Sigmoid colon (tissue), 7 donors: ENCODE measurements around the gene DLK2. TPM values are rescaled to one million over a fixed set of nuclear protein-coding genes. Genes with fewer than 3 reads are reported as not detected.

ENCODE experiments used
- DNase-seq: peaks from one replicate; pipeline ENCODE4 v3.0.0-alpha.2; 2019
- H3K27ac ChIP-seq, 4 donors: fragments of 200-600 bp; sonication (generic); one replicate each; pipeline ENCODE4 v1.5.1; 2016 to 2019; ENCODE audit warnings: mild to moderate bottlenecking in 1 of 4
- H3K27me3 ChIP-seq, 3 donors: fragments of 200-600 bp; sonication (generic); one replicate each; pipeline ENCODE4 v1.5.1; 2019; ENCODE audit warnings: mild to moderate bottlenecking in 1 of 3
- H3K36me3 ChIP-seq, 4 donors: fragments of 200-600 bp; sonication (generic); one replicate each; pipeline ENCODE4 v1.5.1; 2016 to 2019
- H3K4me1 ChIP-seq, 4 donors: fragments of 200-600 bp; sonication (generic); one replicate each; pipeline ENCODE4 v1.5.1; 2017 to 2019
- H3K4me3 ChIP-seq, 4 donors: fragments of 200-600 bp; sonication (generic); one replicate each; pipeline ENCODE4 v1.5.1; 2017 to 2019; ENCODE audit warnings: mild to moderate bottlenecking in 2 of 4, moderate library complexity in 1 of 4
- H3K9me3 ChIP-seq, 4 donors: fragments of 200-600 bp in 3 of 4; sonication (generic) in 3 of 4; one replicate each; pipeline versions ENCODE4 v1.5.1 to v1.6.1; 2013 to 2019
- EP300 ChIP-seq, 4 donors: sonication (generic); formaldehyde crosslinking; IDR thresholded peaks; one replicate each; pipeline ENCODE4 v1.6.1; 2017; ENCODE audit warnings: antibody characterized with exemption in 4 of 4
- POLR2A ChIP-seq, 2 donors: fragments of 450-650 bp; IDR thresholded peaks; one replicate each; pipeline ENCODE4 v1.6.1; 2016; ENCODE audit warnings: antibody characterized with exemption in 2 of 2, mild to moderate bottlenecking in 2 of 2, moderate library complexity in 2 of 2
- POLR2AphosphoS5 ChIP-seq, 4 donors: sonication (generic); formaldehyde crosslinking; IDR thresholded peaks; one replicate each; pipeline ENCODE4 v1.6.1; 2017; ENCODE audit warnings: antibody characterized with exemption in 4 of 4
- WGBS, 2 donors: extraction: QIAGEN DNeasy Blood & Tissue Kit; methylation state at CpG; one replicate each; pipeline ENCODE4 v1.1.7; 2013; 5-methylcytosine and 5-hydroxymethylcytosine counted together
- intact Hi-C: fragments of 100-400 bp; cut with DNase I; formaldehyde crosslinking; loops from one replicate; pipeline ENCODE4 v1.15.1; 2023
- polyA plus RNA-seq, 3 donors: library from polyadenylated mRNA; stranded (reverse); fragments of 200-250 nt; gene quantifications; one replicate each; pipeline ENCODE4 v1.2.3, GENCODE V29; 2013
- total RNA-seq, 4 donors: library from RNA; depleted of rRNA; stranded (reverse); fragments of >200 nt; gene quantifications; one replicate each; pipeline ENCODE4 v1.1.0, GENCODE V29; 2016
- TF ChIP-seq, protein P1 (sequence below), 4 experiments: fragments of 450-650 bp in 3 of 4; fragments of 200-600 bp in 1 of 4; IDR thresholded peaks; one replicate each; pipeline ENCODE4 v1.5.1; 2016 to 2019; ENCODE audit warnings: antibody characterized with exemption in 4 of 4, mild to moderate bottlenecking in 3 of 4, moderate library complexity in 2 of 4
- donor health status: healthy with polysubstance abuse.
- donor health status: Bipolar disorder and iron deficiency.
- donor health status: healthy.

DLK2 gene
- total and polyA plus RNA-seq, 7 donors = 0.64 TPM; not detected in 6

DNA sequence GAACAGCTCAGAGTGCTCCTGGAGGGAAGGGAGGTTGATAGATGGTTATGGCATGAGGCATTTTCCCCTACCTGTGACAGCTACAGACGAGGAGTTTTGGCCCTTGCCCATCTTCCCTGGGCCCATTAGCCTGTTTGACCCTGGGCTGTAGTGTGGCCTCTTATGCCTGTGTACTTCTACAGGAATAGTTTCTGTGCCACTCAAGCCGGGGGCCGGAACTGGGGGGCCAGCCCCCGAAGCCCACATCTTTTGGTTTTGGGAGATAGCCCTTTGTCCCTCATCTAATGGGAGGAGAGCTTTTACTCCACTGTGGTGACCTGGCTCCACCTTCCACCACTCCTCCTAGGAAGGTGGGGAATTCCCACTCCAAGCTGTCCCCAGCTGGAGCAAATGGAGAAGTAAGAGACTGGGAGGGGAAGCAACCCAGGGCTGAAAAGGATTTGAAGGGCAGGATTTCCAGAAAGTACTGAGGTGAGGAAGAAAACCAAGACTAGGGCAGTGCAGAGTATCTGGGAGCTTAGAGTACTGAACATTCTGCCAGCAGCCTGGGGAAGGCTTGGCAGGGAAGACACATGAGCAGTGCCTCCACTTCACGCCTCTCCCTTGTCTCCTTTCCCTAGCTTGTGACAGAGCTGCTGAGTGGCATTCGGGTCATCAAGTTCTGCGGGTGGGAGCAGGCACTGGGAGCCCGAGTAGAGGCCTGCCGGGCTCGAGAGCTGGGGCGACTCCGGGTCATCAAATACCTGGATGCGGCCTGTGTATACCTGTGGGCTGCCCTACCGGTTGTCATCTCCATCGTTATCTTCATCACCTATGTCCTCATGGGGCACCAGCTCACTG is 21.1 kb downstream of the DLK2 start:
- Histone ChIP-seq H3K27me3 (no peaks in the 10 kb centered on the region), H3K4me3 (no peak overlapping the region), H3K4me1 (peaks cover 0 to 30% (median 30%) of the 10 kb centered on the region in 4 donors), H3K9me3 (no peaks in the 10 kb centered on the region), H3K27ac (no peak overlapping the region), H3K36me3 (peaks cover 0 to 50% (median 10%) of the 10 kb centered on the region in 4 donors)
- intact Hi-C loops = no loop called here
- TF ChIP-seq EP300 (IDR thresholded peaks at IDR 0.05) (no peak), POLR2A (IDR thresholded peaks at IDR 0.05) (no peak), POLR2AphosphoS5 (IDR thresholded peaks at IDR 0.05) (no peak)
- TF ChIP-seq, protein P1, sequence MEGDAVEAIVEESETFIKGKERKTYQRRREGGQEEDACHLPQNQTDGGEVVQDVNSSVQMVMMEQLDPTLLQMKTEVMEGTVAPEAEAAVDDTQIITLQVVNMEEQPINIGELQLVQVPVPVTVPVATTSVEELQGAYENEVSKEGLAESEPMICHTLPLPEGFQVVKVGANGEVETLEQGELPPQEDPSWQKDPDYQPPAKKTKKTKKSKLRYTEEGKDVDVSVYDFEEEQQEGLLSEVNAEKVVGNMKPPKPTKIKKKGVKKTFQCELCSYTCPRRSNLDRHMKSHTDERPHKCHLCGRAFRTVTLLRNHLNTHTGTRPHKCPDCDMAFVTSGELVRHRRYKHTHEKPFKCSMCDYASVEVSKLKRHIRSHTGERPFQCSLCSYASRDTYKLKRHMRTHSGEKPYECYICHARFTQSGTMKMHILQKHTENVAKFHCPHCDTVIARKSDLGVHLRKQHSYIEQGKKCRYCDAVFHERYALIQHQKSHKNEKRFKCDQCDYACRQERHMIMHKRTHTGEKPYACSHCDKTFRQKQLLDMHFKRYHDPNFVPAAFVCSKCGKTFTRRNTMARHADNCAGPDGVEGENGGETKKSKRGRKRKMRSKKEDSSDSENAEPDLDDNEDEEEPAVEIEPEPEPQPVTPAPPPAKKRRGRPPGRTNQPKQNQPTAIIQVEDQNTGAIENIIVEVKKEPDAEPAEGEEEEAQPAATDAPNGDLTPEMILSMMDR (IDR thresholded peaks at IDR 0.05) = no peak
- peak; percentile 49 for DNase-seq
- 89 to 91% methylated on average over 15 of the region's 15 CpGs for WGBS, 2 donors

DNA sequence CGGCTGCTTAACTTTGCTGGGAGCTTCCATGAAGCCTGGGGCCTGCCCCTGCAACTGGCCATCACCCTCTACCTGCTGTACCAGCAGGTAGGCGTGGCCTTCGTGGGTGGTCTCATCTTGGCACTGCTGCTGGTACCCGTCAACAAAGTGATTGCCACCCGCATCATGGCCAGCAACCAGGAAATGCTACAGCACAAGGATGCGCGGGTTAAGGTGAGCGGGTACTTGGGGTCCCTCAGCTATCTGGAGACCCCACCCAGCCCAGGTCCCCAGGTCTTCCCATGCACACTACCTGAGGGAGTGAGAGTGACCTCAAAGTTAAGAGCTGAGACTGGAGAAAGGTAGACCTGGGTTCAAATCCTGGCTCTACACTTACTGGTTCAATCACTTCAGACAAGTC is 22.2 kb downstream of the DLK2 start:
- no peak overlapping the region for H3K27ac ChIP-seq
- H3K36me3 ChIP-seq = peaks cover 0 to 41% (median 10%) of the 10 kb centered on the region in 4 donors
- H3K27me3 ChIP-seq = no peaks in the 10 kb centered on the region
- no peak for DNase-seq
- TF ChIP-seq POLR2A (IDR thresholded peaks at IDR 0.05) = no peak
- TF ChIP-seq POLR2AphosphoS5 (IDR thresholded peaks at IDR 0.05) = no peak
- TF ChIP-seq EP300 (IDR thresholded peaks at IDR 0.05) = no peak
- intact Hi-C loops = no loop called here
- 83 to 95% methylated on average over 8 of the region's 8 CpGs for WGBS, 2 donors
- peaks cover 0 to 40% (median 40%) of the 10 kb centered on the region in 4 donors for H3K4me1 ChIP-seq
- no peak overlapping the region for H3K4me3 ChIP-seq
- no peaks in the 10 kb centered on the region for H3K9me3 ChIP-seq

DNA sequence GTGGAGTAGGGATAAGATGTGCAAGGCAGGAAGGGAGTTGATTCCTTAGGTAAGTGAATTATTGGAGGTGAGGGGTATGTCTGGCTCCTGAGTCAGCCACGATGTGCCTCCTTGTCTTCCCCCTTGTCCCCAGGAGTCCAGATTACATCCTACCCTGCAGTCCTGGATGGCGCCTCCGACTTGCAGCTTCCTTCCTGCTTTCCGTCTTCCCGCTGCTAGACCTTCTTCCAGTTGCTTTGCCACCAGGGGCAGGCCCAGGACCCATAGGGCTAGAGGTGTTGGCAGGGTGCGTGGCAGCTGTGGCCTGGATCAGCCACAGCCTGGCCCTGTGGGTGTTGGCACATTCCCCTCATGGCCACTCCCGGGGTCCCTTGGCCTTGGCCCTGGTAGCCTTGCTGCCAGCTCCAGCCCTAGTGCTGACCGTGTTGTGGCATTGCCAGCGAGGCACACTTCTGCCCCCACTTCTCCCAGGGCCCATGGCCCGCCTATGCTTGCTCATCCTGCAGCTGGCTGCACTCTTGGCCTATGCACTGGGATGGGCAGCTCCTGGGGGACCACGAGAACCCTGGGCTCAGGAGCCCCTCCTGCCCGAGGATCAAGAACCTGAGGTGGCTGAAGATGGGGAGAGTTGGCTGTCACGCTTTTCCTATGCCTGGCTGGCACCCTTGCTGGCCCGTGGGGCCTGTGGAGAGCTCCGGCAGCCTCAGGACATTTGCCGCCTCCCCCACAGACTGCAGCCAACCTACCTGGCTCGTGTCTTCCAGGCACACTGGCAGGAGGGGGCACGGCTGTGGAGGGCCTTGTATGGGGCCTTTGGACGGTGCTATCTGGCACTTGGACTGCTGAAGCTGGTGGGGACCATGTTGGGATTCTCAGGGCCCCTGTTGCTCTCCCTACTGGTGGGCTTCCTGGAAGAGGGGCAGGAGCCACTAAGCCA is 23.1 kb downstream of the DLK2 start:
- Histone ChIP-seq H3K27me3 (no peaks in the 10 kb centered on the region), H3K4me3 (no peak overlapping the region), H3K36me3 (peaks cover 0 to 39% (median 10%) of the 10 kb centered on the region in 4 donors), H3K4me1 (peaks cover 0 to 37% (median 36%) of the 10 kb centered on the region in 4 donors), H3K27ac (no peak overlapping the region), H3K9me3 (no peaks in the 10 kb centered on the region)
- no peak for DNase-seq
- TF ChIP-seq POLR2A (IDR thresholded peaks at IDR 0.05) (no peak), POLR2AphosphoS5 (IDR thresholded peaks at IDR 0.05) (no peak), EP300 (IDR thresholded peaks at IDR 0.05) (no peak)
- TF ChIP-seq, protein P1 (IDR thresholded peaks at IDR 0.05) = no peak
- intact Hi-C loops = no loop called here
- WGBS, 2 donors = 96 to 97% methylated on average over 19 of the region's 19 CpGs

DNA sequence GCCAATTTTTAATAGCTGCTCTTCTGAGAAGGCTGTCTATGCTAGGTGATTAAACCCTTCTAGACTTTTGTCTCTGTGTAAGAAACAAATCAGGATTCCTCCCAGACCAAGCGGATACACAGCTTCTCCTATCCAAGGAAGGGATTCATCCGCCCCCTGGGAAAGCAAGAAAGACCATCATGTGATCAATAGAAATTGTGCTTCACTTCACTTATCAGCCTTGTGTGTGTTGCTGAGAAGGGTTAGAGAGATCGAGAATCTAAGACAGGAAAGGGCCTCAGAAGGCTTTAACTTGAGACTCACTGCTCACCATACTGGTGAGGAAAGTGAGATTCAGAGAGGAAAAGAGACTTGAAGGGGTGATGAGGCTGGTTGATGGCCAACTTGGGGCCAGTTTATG is 26.5 kb downstream of the DLK2 start:
- DNase-seq = no peak
- TF ChIP-seq EP300 (IDR thresholded peaks at IDR 0.05) = no peak
- TF ChIP-seq, protein P1 (IDR thresholded peaks at IDR 0.05) = no peak
- TF ChIP-seq POLR2AphosphoS5 (IDR thresholded peaks at IDR 0.05) = no peak
- no peak for TF ChIP-seq POLR2A (IDR thresholded peaks at IDR 0.05)
- H3K36me3 ChIP-seq = peaks cover 0 to 28% (median 2%) of the 10 kb centered on the region in 4 donors
- no peaks in the 10 kb centered on the region for H3K27me3 ChIP-seq
- intact Hi-C loops = loop anchor here (2.0 to 10.0 kb wide), 2 partner anchors 48 to 164 kb away; partner anchors contain the start of gene TJAP1
- WGBS, 2 donors = 86 to 94% methylated on average over 3 of the region's 3 CpGs
- H3K9me3 ChIP-seq = no peaks in the 10 kb centered on the region
- peaks cover 0 to 20% (median 17%) of the 10 kb centered on the region in 4 donors for H3K4me1 ChIP-seq
- peak overlapping the region; percentile 85 to 93 (median 90) for H3K27ac ChIP-seq
- H3K4me3 ChIP-seq = peak overlapping the region in 2 of 4 donors; percentile 67 to 83
